ENCODE results near the gene MAN2B1.

- TF ChIP-seq CTCF (conservative IDR thresholded peaks at IDR 0.05 in 1 of 2, IDR thresholded peaks at IDR 0.05 in 1 of 2; ENCODE audit: low read depth in 1 of 2, low read length in 2 of 2) (no peak), EZH2 (IDR thresholded peaks at IDR 0.05; ENCODE audit: low read length, missing control alignments) (no peak)
Observed at GRCh38 chr19:12636631-12637030, 29.9 kb downstream of the MAN2B1 start.

All from fibroblast of lung (primary cell).